ENCODE data around the gene PALMD.

The PALMD gene

GRCh38 chr1:99642053-99642452 lies 3.9 kb upstream of the PALMD start:
- H3K4me3 ChIP-seq (ENCODE audit: low read length), result no peak overlapping the region
- TF ChIP-seq, protein P1, sequence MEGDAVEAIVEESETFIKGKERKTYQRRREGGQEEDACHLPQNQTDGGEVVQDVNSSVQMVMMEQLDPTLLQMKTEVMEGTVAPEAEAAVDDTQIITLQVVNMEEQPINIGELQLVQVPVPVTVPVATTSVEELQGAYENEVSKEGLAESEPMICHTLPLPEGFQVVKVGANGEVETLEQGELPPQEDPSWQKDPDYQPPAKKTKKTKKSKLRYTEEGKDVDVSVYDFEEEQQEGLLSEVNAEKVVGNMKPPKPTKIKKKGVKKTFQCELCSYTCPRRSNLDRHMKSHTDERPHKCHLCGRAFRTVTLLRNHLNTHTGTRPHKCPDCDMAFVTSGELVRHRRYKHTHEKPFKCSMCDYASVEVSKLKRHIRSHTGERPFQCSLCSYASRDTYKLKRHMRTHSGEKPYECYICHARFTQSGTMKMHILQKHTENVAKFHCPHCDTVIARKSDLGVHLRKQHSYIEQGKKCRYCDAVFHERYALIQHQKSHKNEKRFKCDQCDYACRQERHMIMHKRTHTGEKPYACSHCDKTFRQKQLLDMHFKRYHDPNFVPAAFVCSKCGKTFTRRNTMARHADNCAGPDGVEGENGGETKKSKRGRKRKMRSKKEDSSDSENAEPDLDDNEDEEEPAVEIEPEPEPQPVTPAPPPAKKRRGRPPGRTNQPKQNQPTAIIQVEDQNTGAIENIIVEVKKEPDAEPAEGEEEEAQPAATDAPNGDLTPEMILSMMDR (conservative IDR thresholded peaks at IDR 0.05; ENCODE audit: low read depth, low read length), result no peak
- DNase-seq (ENCODE audit: low read depth), result no peak

DNA sequence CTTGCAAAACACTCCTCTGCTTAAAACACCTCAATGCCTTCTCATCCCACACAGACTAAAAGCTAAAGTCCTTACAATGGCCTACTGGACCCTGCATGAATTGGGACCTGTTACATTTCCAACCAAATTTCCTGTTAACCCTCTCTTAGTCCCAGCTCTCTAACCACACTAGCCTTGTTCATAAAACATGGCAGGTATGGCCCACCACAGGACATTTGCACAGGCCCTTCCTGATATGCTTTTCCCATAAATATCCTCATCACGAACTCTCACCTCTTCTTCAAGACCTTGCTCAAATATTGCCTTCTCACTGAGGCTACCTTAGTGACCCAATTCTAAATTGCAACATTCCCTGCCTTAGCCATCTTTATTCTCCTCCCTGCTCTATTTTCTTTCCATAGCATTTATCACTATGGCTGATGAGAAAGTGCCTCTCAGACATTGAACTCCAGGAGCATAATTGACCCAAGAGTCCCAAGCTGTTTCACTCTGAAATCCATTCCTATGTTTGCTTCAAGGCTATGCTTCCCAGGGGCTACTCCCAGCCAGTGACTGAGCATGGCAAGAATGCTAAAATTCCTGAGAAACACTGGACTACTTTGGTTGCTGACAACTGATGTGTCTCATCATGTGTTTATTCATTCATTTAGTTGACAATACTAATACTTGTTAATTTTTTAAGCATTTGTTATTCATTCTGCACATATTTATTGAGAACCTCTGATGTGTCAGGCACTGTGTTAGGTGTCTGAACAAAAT lies 2.7 kb upstream of the PALMD start:
- H3K4me3 ChIP-seq (ENCODE audit: low read length), result no peak overlapping the region
- no peak for DNase-seq (ENCODE audit: low read depth)
- TF ChIP-seq, protein P1 (conservative IDR thresholded peaks at IDR 0.05; ENCODE audit: low read depth, low read length), result no peak

DNA sequence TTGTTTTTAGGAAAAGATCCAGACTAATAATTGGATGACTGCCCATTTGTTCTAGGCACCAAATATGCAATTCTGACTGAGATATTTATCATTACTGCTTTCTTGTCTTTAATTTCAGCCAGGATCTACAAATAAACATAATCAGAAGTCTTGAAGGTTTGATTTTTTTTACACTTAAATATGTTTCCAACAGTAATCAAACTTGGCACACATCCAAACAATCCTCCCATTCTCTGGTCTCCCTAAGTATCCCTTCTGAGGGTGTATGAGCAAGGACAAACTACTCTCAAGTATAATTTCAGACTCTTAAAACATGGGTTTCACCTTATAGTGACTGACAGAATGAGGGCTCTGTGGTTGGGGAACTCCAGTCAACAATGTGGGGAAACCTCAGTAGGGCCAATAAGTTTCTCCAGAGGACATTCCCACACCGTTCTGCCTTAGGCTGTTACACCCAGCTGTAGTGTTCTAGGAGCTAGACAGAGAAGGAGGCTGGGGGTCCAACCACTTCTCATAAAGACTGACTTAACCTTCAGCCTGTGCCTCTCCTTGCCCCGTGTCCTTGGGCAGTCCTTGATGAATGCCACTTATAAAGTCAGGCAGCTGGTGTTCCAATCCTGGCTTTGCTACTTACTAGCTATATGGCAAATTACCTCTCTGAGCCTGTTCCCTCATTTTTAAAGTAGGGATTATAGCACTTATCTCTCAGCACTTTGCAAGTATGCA lies 1.5 kb upstream of the PALMD start:
- H3K4me3 ChIP-seq (ENCODE audit: low read length), result no peak overlapping the region
- no peak for DNase-seq (ENCODE audit: low read depth)

GRCh38 chr1:99645203-99645602 lies 710 bp upstream of the PALMD start:
- TF ChIP-seq, protein P1 (conservative IDR thresholded peaks at IDR 0.05; ENCODE audit: low read depth, low read length), result no peak
- peak; percentile 84 for DNase-seq (ENCODE audit: low read depth)
- H3K4me3 ChIP-seq (ENCODE audit: low read length), result peak overlapping the region; percentile 62

More for the DNA sequence above, 1.5 kb upstream of the PALMD start:
- TF ChIP-seq, protein P1 (conservative IDR thresholded peaks at IDR 0.05; ENCODE audit: low read depth, low read length), result no peak

- no peak for DNase-seq (ENCODE audit: low read depth)
- TF ChIP-seq, protein P1 (conservative IDR thresholded peaks at IDR 0.05; ENCODE audit: low read depth, low read length), result no peak
- peak overlapping the region; percentile 62 for H3K4me3 ChIP-seq (ENCODE audit: low read length)
These were observed 955 bp downstream of the PALMD start for GRCh38 chr1:99646868-99647267.

- H3K4me3 ChIP-seq (ENCODE audit: low read length), result peak overlapping the region; percentile 62
These were observed 1.6 kb downstream of the PALMD start for GRCh38 chr1:99647490-99647889.

More at GRCh38 chr1:99647490-99647889, 1.6 kb downstream of the PALMD start:
- no peak for DNase-seq (ENCODE audit: low read depth)
- TF ChIP-seq, protein P1 (conservative IDR thresholded peaks at IDR 0.05; ENCODE audit: low read depth, low read length), result no peak

Data from retinal pigment epithelial cell (primary cell).